Measurements from ENCODE around the gene GABBR2. TPM values are rescaled to one million over a fixed set of nuclear protein-coding genes. Genes with fewer than 3 reads are reported as not detected.

GABBR2 gene
- total RNA-seq, 2 experiments from 2014 or later = not detected

DNA sequence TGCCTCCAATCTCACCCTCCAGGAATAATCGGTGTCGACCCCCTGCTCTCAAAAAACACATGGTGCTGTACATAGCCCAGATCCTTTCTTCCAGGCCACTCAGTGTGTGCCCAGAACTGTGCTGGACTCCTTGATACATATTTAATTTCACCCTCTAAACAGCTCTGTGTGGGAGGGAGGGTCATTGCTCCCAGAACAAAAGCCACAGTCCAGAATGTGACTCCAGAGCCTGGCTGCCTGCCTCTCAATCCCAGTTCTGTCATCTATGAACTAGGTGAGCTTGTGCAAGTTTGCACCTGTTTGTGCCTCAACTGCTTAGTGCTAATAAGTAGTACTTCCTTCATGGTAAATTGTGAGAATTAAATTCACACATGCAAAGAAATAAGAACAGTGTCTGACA is 93.1 kb downstream of the GABBR2 start:
- no TSS peak for BruUV-seq (replicated peaks)
- TF ChIP-seq, protein P1, sequence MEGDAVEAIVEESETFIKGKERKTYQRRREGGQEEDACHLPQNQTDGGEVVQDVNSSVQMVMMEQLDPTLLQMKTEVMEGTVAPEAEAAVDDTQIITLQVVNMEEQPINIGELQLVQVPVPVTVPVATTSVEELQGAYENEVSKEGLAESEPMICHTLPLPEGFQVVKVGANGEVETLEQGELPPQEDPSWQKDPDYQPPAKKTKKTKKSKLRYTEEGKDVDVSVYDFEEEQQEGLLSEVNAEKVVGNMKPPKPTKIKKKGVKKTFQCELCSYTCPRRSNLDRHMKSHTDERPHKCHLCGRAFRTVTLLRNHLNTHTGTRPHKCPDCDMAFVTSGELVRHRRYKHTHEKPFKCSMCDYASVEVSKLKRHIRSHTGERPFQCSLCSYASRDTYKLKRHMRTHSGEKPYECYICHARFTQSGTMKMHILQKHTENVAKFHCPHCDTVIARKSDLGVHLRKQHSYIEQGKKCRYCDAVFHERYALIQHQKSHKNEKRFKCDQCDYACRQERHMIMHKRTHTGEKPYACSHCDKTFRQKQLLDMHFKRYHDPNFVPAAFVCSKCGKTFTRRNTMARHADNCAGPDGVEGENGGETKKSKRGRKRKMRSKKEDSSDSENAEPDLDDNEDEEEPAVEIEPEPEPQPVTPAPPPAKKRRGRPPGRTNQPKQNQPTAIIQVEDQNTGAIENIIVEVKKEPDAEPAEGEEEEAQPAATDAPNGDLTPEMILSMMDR (conservative IDR thresholded peaks at IDR 0.05; ENCODE audit: low read length) = no peak
- no peak for TF ChIP-seq EZH2phosphoT487 (IDR thresholded peaks at IDR 0.05; ENCODE audit: borderline replicate concordance, low read depth, low read length)
- H2AFZ ChIP-seq (ENCODE audit: low read length) = no peak overlapping the region
- no peak overlapping the region for H3K27ac ChIP-seq (ENCODE audit: low read depth, low read length, poor library complexity, severe bottlenecking)
- no peak for DNase-seq (ENCODE audit: low spot score)
- no peaks in the 10 kb centered on the region for H3K36me3 ChIP-seq (ENCODE audit: insufficient read depth, low read length)
- H3K9me3 ChIP-seq (ENCODE audit: low read length) = no peaks in the 10 kb centered on the region
- CTCF ChIA-PET (ENCODE audit: unreplicated experiment) = no interaction called here
- H3K4me1 ChIP-seq (ENCODE audit: insufficient read depth, low read length, poor library complexity, severe bottlenecking) = no peaks in the 10 kb centered on the region
- H3K9me2 ChIP-seq (ENCODE audit: insufficient read depth, low read length) = no peaks in the 10 kb centered on the region
- no peaks in the 10 kb centered on the region for H3K79me2 ChIP-seq (ENCODE audit: insufficient read depth, low read depth, low read length)
- no peak overlapping the region for H3K4me3 ChIP-seq (ENCODE audit: low read depth, low read length, poor library complexity, severe bottlenecking)
- no peak overlapping the region for H3K4me2 ChIP-seq (ENCODE audit: low read length)
- POLR2A ChIA-PET = no interaction called here
- intact Hi-C loops (cut with micrococcal nuclease; ENCODE audit: unreplicated experiment) = no loop called here
- no peaks in the 10 kb centered on the region for H4K20me1 ChIP-seq (ENCODE audit: insufficient read depth, low read length)

DNA sequence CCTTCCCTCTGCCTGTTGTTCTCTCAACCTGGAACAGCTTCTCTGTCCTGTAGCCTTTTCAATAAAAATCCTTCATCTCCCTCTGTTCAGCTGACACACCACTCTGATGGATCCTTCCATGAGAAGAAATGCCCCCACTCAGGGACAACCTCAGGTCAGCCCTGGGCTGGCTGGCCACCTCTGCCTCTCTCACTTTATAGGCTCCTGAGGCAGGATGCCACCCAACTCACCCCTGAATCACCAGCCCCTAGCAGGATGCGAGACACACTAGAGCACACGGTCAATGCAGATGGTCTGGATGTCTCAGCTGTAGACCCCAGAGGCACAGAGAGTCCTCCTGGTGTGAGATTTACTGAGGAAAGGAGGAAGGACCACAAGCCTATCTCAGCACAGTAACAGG is 93.8 kb downstream of the GABBR2 start:
- BruUV-seq (replicated peaks) = no TSS peak
- no peak overlapping the region for H3K27ac ChIP-seq (ENCODE audit: low read depth, low read length, poor library complexity, severe bottlenecking)
- TF ChIP-seq, protein P1 (conservative IDR thresholded peaks at IDR 0.05; ENCODE audit: low read length) = no peak
- TF ChIP-seq EZH2phosphoT487 (IDR thresholded peaks at IDR 0.05; ENCODE audit: borderline replicate concordance, low read depth, low read length) = no peak
- no peaks in the 10 kb centered on the region for H3K9me3 ChIP-seq (ENCODE audit: low read length)
- intact Hi-C loops (cut with micrococcal nuclease; ENCODE audit: unreplicated experiment) = no loop called here
- no peaks in the 10 kb centered on the region for H3K9me2 ChIP-seq (ENCODE audit: insufficient read depth, low read length)
- no peaks in the 10 kb centered on the region for H3K36me3 ChIP-seq (ENCODE audit: insufficient read depth, low read length)
- H3K4me2 ChIP-seq (ENCODE audit: low read length) = no peak overlapping the region
- CTCF ChIA-PET (ENCODE audit: unreplicated experiment) = no interaction called here
- H3K4me1 ChIP-seq (ENCODE audit: insufficient read depth, low read length, poor library complexity, severe bottlenecking) = no peaks in the 10 kb centered on the region
- H4K20me1 ChIP-seq (ENCODE audit: insufficient read depth, low read length) = no peaks in the 10 kb centered on the region
- no peak for DNase-seq (ENCODE audit: low spot score)
- POLR2A ChIA-PET = no interaction called here
- H3K79me2 ChIP-seq (ENCODE audit: insufficient read depth, low read depth, low read length) = no peaks in the 10 kb centered on the region
- H2AFZ ChIP-seq (ENCODE audit: low read length) = no peak overlapping the region
- H3K4me3 ChIP-seq (ENCODE audit: low read depth, low read length, poor library complexity, severe bottlenecking) = no peak overlapping the region

DNA sequence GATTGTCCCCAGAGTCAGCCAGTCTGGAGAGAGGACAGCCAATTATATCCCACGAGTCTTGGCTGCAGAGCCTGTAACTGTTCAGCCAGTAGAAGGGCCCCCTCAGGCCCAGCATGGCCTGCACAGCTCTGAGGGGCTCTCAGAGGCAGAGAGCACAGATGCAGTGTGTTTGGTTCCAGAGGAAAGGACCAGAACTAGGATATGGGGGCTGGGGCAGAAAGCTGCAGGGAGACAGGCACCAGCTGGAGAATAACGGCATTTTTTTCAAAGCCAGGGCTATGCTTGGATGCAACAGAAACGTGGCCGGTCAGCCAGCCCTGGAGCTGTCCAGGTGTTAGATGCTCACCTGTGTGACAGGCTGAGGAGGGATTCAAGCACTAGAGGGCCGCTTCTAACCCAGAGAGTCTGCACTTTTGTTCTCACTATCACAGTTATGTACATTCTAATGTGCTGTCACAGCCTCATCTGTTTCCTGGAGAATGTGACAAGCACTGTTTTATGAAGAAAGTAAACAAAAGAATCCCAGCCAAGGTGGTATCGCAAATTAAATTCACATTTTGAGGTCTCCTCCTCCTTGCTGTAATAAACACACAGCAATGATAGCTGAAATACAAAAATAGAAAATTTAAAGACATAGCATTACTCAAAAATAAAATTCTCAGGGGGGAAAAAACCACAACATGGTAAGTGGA is 96.5 kb downstream of the GABBR2 start:
- Histone ChIP-seq H3K4me3 (ENCODE audit: low read depth, low read length, poor library complexity, severe bottlenecking) (no peak overlapping the region), H3K4me1 (ENCODE audit: insufficient read depth, low read length, poor library complexity, severe bottlenecking) (no peaks in the 10 kb centered on the region), H2AFZ (ENCODE audit: low read length) (no peak overlapping the region), H4K20me1 (ENCODE audit: insufficient read depth, low read length) (no peaks in the 10 kb centered on the region), H3K79me2 (ENCODE audit: insufficient read depth, low read depth, low read length) (no peaks in the 10 kb centered on the region), H3K27ac (ENCODE audit: low read depth, low read length, poor library complexity, severe bottlenecking) (no peak overlapping the region), H3K9me2 (ENCODE audit: insufficient read depth, low read length) (no peaks in the 10 kb centered on the region), H3K4me2 (ENCODE audit: low read length) (no peak overlapping the region), H3K36me3 (ENCODE audit: insufficient read depth, low read length) (no peaks in the 10 kb centered on the region), H3K9me3 (ENCODE audit: low read length) (no peaks in the 10 kb centered on the region)
- BruUV-seq (replicated peaks) = no TSS peak
- DNase-seq (ENCODE audit: low spot score) = no peak
- intact Hi-C loops (cut with micrococcal nuclease; ENCODE audit: unreplicated experiment) = no loop called here
- ChIA-PET POLR2A (no interaction called here), CTCF (ENCODE audit: unreplicated experiment) (no interaction called here)
- TF ChIP-seq EZH2phosphoT487 (IDR thresholded peaks at IDR 0.05; ENCODE audit: borderline replicate concordance, low read depth, low read length) = no peak
- TF ChIP-seq, protein P1 (conservative IDR thresholded peaks at IDR 0.05; ENCODE audit: low read length) = no peak
